HepG2 (cell line): ENCODE data around the gene RPTOR. TPM values are rescaled to one million over a fixed set of nuclear protein-coding genes. Genes with fewer than 3 reads are reported as not detected.
A peak's percentile ranks its signal among the peaks of the same experiment; 100 is the strongest.

Experiments
- ATAC-seq: fragments of 200-7000 bp; cut with Tn5 transposase; 3 replicates; pipeline ENCODE4 v1.9.1; 2020; ENCODE audit warnings: mild to moderate bottlenecking, moderate library complexity
- BruUV-seq: library from RNA; stranded (reverse); fragments of 400-500 nt; replicated peaks from 2 replicates; lab custom pipeline; 2021; lab: Mats Ljungman, UMichigan
- CTCF ChIA-PET: fragments of 300-600 bp; formaldehyde crosslinking; extraction: SDS; loops from one replicate; lab custom pipeline; 2021; ENCODE audit warnings: low total read pairs, inconsistent platforms, low intra/inter-chr PET ratio; lab: Yijun Ruan, JAX
- POLR2A ChIA-PET: fragments of 350-600 bp; sonication (Branson Sonifier 250); formaldehyde crosslinking; loops from one replicate; lab custom pipeline; 2020; ENCODE audit warnings: antibody characterized with exemption, inconsistent platforms; lab: Yijun Ruan, JAX
- DNase-seq: peaks from one replicate; pipeline ENCODE4 v3.0.0-alpha.2; 2015; ENCODE audit warnings: low spot score
- FAIRE-seq: peaks from 3 replicates; lab custom pipeline; 2011; peaks lifted over from hg19 to GRCh38; lab: Jason Lieb, UNC
- H2AFZ ChIP-seq: one replicate; pipeline ENCODE4 v1.6.1; 2011; ENCODE audit warnings: low read length, inconsistent platforms
- H3K27ac ChIP-seq: fragments of 300-600 bp; 3 replicates; pipeline ENCODE4 v1.8.0; 2011; ENCODE audit warnings: mixed run types, mild to moderate bottlenecking, mixed read lengths, low read length, inconsistent platforms; ENCODE audit not compliant: insufficient read depth; ENCODE audit errors: extremely low read length
- H3K27me3 ChIP-seq, 2 experiments: fragments of 200-600 bp in 1 of 2; 2 replicates in 1 of 2; 3 replicates in 1 of 2; pipeline versions ENCODE4 v1.6.0 to v1.8.0; 2011; ENCODE audit warnings: low read length in 2 of 2, mild to moderate bottlenecking in 2 of 2, moderate library complexity in 2 of 2, inconsistent platforms in 1 of 2; ENCODE audit not compliant: insufficient read depth in 2 of 2, control insufficient read depth in 1 of 2
- H3K36me3 ChIP-seq, 2 experiments: fragments of 200-600 bp in 1 of 2; replicated peaks in 1 of 2; 2 replicates in 1 of 2; 3 replicates in 1 of 2; pipeline versions ENCODE4 v1.5.1 to v1.8.0; 2011; ENCODE audit warnings: low read length in 2 of 2, inconsistent platforms in 1 of 2; ENCODE audit not compliant: insufficient read depth in 2 of 2, control insufficient read depth in 1 of 2
- H3K4me1 ChIP-seq: 2 replicates; pipeline ENCODE4 v1.5.1; 2012; ENCODE audit warnings: low read length, inconsistent platforms; ENCODE audit not compliant: insufficient read depth
- H3K4me2 ChIP-seq: 2 replicates; pipeline ENCODE4 v1.6.0; 2011; ENCODE audit warnings: low read depth, low read length, inconsistent platforms
- H3K4me3 ChIP-seq, 3 experiments: fragments of 200-600 bp in 1 of 3; sonication (generic), shearing (Covaris generic) in 1 of 3; replicated peaks in 1 of 3; 2 replicates each; pipeline ENCODE4 v1.5.1; 2011 to 2016; ENCODE audit warnings: low read length in 3 of 3, inconsistent platforms in 2 of 3, low read depth in 2 of 3, mild to moderate bottlenecking in 2 of 3, control low read depth in 1 of 3, mixed read lengths in 1 of 3; ENCODE audit not compliant: insufficient read depth in 1 of 3
- H3K79me2 ChIP-seq: one replicate; pipeline ENCODE4 v1.6.1; 2011; ENCODE audit warnings: low read length, inconsistent platforms; ENCODE audit not compliant: insufficient read depth
- H3K9ac ChIP-seq: 2 replicates; pipeline ENCODE4 v1.6.0; 2011; ENCODE audit warnings: mild to moderate bottlenecking, low read depth, low read length, inconsistent platforms; ENCODE audit not compliant: insufficient read depth
- H3K9me3 ChIP-seq: 2 replicates; pipeline ENCODE4 v1.5.1; 2012; ENCODE audit warnings: mild to moderate bottlenecking, low read length
- H4K20me1 ChIP-seq: 2 replicates; pipeline ENCODE4 v1.6.0; 2011; ENCODE audit warnings: inconsistent platforms, mild to moderate bottlenecking, low read length, moderate library complexity; ENCODE audit not compliant: insufficient read depth
- CREM ChIP-seq, 2 experiments: sonication (generic) in 1 of 2; formaldehyde crosslinking in 1 of 2; IDR thresholded peaks; 2 replicates each; pipeline versions ENCODE4 v1.4.0 to v1.6.1; 2016 to 2020; ENCODE audit warnings: antibody characterized with exemption in 1 of 2, mild to moderate bottlenecking in 1 of 2, missing genetic modification reagents in 1 of 2
- FOSL2 ChIP-seq: sonication (generic); formaldehyde crosslinking; IDR thresholded peaks from 2 replicates; pipeline ENCODE4 v1.4.0; 2020; ENCODE audit warnings: missing genetic modification reagents
- GATAD2A ChIP-seq: IDR thresholded peaks from 2 replicates; pipeline ENCODE4 v1.6.1; 2016
- GZF1 ChIP-seq: sonication (generic); formaldehyde crosslinking; IDR thresholded peaks from 2 replicates; pipeline ENCODE4 v1.5.1; 2020; ENCODE audit warnings: mild to moderate bottlenecking, missing genetic modification reagents
- IRF2 ChIP-seq: IDR thresholded peaks from 2 replicates; pipeline ENCODE4 v1.6.1; 2018; ENCODE audit warnings: missing genetic modification reagents, missing compliant biosample characterization
- MIXL1 ChIP-seq: IDR thresholded peaks from 2 replicates; pipeline ENCODE4 v1.6.1; 2016
- MXI1 ChIP-seq: IDR thresholded peaks from 3 replicates; pipeline ENCODE4 v1.6.1; 2012; ENCODE audit warnings: low read depth, low read length, inconsistent platforms, borderline replicate concordance
- TBX3 ChIP-seq: fragments of 450-650 bp; IDR thresholded peaks from 2 replicates; pipeline ENCODE4 v1.6.1; 2017; ENCODE audit warnings: antibody characterized with exemption, mild to moderate bottlenecking, inconsistent platforms, borderline replicate concordance
- XBP1 ChIP-seq: sonication (generic); formaldehyde crosslinking; IDR thresholded peaks from 2 replicates; pipeline ENCODE4 v1.5.0; 2020; ENCODE audit warnings: missing genetic modification reagents
- ZBTB38 ChIP-seq: sonication (generic); formaldehyde crosslinking; IDR thresholded peaks from 2 replicates; pipeline ENCODE4 v1.5.1; 2020; ENCODE audit warnings: mild to moderate bottlenecking, missing genetic modification reagents
- ZNF251 ChIP-seq: sonication (generic); formaldehyde crosslinking; IDR thresholded peaks from 2 replicates; pipeline ENCODE4 v1.9.0; 2021; ENCODE audit warnings: mild to moderate bottlenecking, missing genetic modification reagents
- ZNF337 ChIP-seq: sonication (generic); formaldehyde crosslinking; IDR thresholded peaks from 2 replicates; pipeline ENCODE4 v1.5.1; 2020; ENCODE audit warnings: missing genetic modification reagents, low read depth, mild to moderate bottlenecking, borderline replicate concordance
- ZNF530 ChIP-seq: sonication (generic); formaldehyde crosslinking; IDR thresholded peaks from 2 replicates; pipeline ENCODE4 v1.5.0; 2020; ENCODE audit warnings: low read depth, mild to moderate bottlenecking, missing genetic modification reagents
- ZNF598 ChIP-seq: sonication (generic); formaldehyde crosslinking; IDR thresholded peaks from 2 replicates; pipeline ENCODE4 v1.5.1; 2020; ENCODE audit warnings: mild to moderate bottlenecking, missing genetic modification reagents, borderline replicate concordance
- ZNF83 ChIP-seq: sonication (generic); formaldehyde crosslinking; IDR thresholded peaks from 2 replicates; pipeline ENCODE4 v1.4.0; 2020; ENCODE audit warnings: missing genetic modification reagents, mild to moderate bottlenecking, borderline replicate concordance
- WGBS: methylation state at CpG from one replicate; pipeline ENCODE4 v1.1.6; 2017; ENCODE audit warnings: low lambda C conversion rate; 5-methylcytosine and 5-hydroxymethylcytosine counted together
- in situ Hi-C: cut with HindIII; loops from 2 replicates; pipeline ENCODE4 v1.10.0; 2017; ENCODE audit warnings: low pct_unique_long_range_greater_than_20kb; ENCODE audit not compliant: extremely low pct_ligation_motif_present
- intact Hi-C: fragments of 100-400 bp; cut with micrococcal nuclease; formaldehyde crosslinking; loops from one replicate; pipeline ENCODE4 v1.10.0; 2022; ENCODE audit not compliant: unreplicated experiment
- polyA plus RNA-seq, 8 experiments: library from polyadenylated mRNA; depleted of rRNA in 3 of 8; stranded (reverse) in 7 of 8; unstranded in 1 of 8; fragments of >200 nt; fragmentation: Illumina TruSeq in 4 of 8; extraction: Trizol in 4 of 8; gene quantifications; 2 replicates each; pipeline versions ENCODE4 v1.2.1 to v1.2.3, GENCODE V29; 2011 to 2016; ENCODE audit warnings: low read depth in 4 of 8, missing spikeins in 1 of 8, mixed read lengths in 1 of 8; ENCODE audit not compliant: insufficient read depth in 1 of 8
- total RNA-seq, 5 experiments: library from RNA; depleted of rRNA; stranded (reverse); fragments of >200 nt; fragmentation: Illumina TruSeq; extraction: Trizol; gene quantifications; 2 replicates each; pipeline ENCODE4 v1.2.3, GENCODE V29; 2016; ENCODE audit warnings: low read depth in 1 of 5
- TF ChIP-seq, protein P1 (sequence below): sonication (generic); formaldehyde crosslinking; IDR thresholded peaks from 2 replicates; pipeline ENCODE4 v1.5.0; 2020; ENCODE audit warnings: missing genetic modification reagents
- TF ChIP-seq, protein P2 (sequence below): sonication (generic); formaldehyde crosslinking; IDR thresholded peaks from 2 replicates; pipeline ENCODE4 v1.5.0; 2020; ENCODE audit warnings: mild to moderate bottlenecking, missing genetic modification reagents, moderate library complexity

Gene RPTOR
- total and polyA plus RNA-seq, 2 of the 13 experiments (the other 11 are each of a cell fraction or from before 2014, with no cell fraction given) = 6.6 to 25.3 TPM

DNA sequence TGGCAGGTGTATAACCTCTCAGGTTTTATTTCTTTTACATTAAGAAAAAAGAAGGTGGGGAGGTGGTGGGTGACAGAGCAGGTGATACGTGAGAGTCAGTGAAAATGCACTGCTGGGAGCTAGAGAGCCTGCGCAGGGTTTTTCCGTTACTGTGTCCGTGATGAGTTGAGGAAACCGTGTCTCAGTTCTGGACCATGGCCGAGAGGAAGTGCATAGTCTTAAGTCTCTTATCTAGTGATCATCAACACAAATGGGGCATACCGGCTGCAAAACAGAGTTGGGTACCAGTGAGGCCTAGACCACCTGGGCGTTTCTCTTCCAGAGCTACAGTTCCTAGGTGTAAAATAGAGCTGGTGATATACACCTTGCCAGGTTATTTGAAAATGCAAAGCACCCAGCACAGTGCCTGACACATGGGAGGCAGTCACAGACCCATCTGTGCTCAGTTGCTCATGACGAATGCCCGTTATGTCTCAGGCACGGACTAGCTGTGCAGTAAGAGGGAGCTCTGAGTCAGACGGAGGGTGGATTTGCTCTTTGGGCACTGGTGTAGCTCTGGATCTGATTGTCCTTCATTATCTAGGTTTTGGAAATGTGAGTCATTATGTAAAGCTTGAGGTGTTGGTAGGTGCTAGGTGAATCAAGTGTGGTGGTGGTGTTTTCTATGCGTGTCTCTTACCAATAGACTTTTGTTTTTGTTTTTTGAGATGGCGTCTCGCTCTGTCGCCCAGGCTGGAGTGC lies 60.9 kb downstream of the RPTOR start:
- H2AFZ ChIP-seq = no peak overlapping the region
- H3K9ac ChIP-seq = no peak overlapping the region
- CTCF ChIA-PET = interaction anchor here (0.7 kb wide), 1 partner anchor 44 kb away, joined by 3 read pairs; no protein-coding TSS in a partner anchor
- H3K36me3 ChIP-seq = peaks cover 0 to 4% of the 10 kb centered on the region in 2 experiments; a peak in 2 of 5 replicates
- BruUV-seq = no TSS peak
- peaks cover 3% of the 10 kb centered on the region; the same call in 1 of the 2 replicates for H4K20me1 ChIP-seq
- intact Hi-C loops (no loop called here), in situ Hi-C loops (no loop called here)
- H3K4me2 ChIP-seq = no peak overlapping the region
- H3K79me2 ChIP-seq = peaks cover 84% of the 10 kb centered on the region
- H3K4me3 ChIP-seq = no peak overlapping the region
- ATAC-seq = peak; percentile 68
- 88% methylated on average over 13 of the region's 16 CpGs for WGBS
- H3K27me3 ChIP-seq = no peaks in the 10 kb centered on the region
- H3K9me3 ChIP-seq = no peaks in the 10 kb centered on the region
- peak; percentile 50 for DNase-seq
- POLR2A ChIA-PET = no interaction called here
- TF ChIP-seq IRF2 (CRISPR knock-in tag) (no peak), MIXL1 (CRISPR knock-in tag) (no peak), ZNF598 (CRISPR knock-in tag) (no peak), MXI1 (no peak), GATAD2A (CRISPR knock-in tag) (no peak), TBX3 (peak; percentile 76; the same call in 1 of the 2 replicates), ZNF530 (CRISPR knock-in tag) (no peak), ZBTB38 (peak; percentile 69; the same call in 1 of the 2 replicates), ZNF337 (no peak), FOSL2 (CRISPR knock-in tag) (peak; percentile 69), GZF1 (CRISPR knock-in tag) (no peak), ZNF83 (CRISPR knock-in tag) (no peak), CREM (IDR thresholded peaks at IDR 0.05) (no peak), CREM (CRISPR knock-in tag; IDR thresholded peaks at IDR 0.05) (no peak), ZNF251 (no peak), XBP1 (CRISPR knock-in tag) (no peak)
- TF ChIP-seq, protein P1, sequence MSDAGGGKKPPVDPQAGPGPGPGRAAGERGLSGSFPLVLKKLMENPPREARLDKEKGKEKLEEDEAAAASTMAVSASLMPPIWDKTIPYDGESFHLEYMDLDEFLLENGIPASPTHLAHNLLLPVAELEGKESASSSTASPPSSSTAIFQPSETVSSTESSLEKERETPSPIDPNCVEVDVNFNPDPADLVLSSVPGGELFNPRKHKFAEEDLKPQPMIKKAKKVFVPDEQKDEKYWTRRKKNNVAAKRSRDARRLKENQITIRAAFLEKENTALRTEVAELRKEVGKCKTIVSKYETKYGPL (CRISPR knock-in tag) = no peak
- TF ChIP-seq, protein P2, sequence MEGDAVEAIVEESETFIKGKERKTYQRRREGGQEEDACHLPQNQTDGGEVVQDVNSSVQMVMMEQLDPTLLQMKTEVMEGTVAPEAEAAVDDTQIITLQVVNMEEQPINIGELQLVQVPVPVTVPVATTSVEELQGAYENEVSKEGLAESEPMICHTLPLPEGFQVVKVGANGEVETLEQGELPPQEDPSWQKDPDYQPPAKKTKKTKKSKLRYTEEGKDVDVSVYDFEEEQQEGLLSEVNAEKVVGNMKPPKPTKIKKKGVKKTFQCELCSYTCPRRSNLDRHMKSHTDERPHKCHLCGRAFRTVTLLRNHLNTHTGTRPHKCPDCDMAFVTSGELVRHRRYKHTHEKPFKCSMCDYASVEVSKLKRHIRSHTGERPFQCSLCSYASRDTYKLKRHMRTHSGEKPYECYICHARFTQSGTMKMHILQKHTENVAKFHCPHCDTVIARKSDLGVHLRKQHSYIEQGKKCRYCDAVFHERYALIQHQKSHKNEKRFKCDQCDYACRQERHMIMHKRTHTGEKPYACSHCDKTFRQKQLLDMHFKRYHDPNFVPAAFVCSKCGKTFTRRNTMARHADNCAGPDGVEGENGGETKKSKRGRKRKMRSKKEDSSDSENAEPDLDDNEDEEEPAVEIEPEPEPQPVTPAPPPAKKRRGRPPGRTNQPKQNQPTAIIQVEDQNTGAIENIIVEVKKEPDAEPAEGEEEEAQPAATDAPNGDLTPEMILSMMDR (CRISPR knock-in tag) = 0 out of 2 replicates have a peak, but pooled peaks have one; percentile 6
- TF ChIP-seq, all 625 proteins: peak for 4
- H3K27ac ChIP-seq = no peak overlapping the region
- H3K4me1 ChIP-seq = peaks cover 27% of the 10 kb centered on the region
- FAIRE-seq = no peak
